HG03159 (cell line): ENCODE results near the gene ZNF648.
"Not testable (repeated sequence)": the region's sequence is repeated elsewhere in the genome, so short reads cannot be mapped to it uniquely, and the experiment has no call there.

Source experiments
- ATAC-seq: cut with Tn5 transposase; IDR thresholded peaks from one replicate; pipeline ENCODE4 v1.9.1; 2021; ENCODE audit warnings: mild to moderate bottlenecking, moderate library complexity; ENCODE audit not compliant: unreplicated experiment

The ZNF648 gene, protein sequence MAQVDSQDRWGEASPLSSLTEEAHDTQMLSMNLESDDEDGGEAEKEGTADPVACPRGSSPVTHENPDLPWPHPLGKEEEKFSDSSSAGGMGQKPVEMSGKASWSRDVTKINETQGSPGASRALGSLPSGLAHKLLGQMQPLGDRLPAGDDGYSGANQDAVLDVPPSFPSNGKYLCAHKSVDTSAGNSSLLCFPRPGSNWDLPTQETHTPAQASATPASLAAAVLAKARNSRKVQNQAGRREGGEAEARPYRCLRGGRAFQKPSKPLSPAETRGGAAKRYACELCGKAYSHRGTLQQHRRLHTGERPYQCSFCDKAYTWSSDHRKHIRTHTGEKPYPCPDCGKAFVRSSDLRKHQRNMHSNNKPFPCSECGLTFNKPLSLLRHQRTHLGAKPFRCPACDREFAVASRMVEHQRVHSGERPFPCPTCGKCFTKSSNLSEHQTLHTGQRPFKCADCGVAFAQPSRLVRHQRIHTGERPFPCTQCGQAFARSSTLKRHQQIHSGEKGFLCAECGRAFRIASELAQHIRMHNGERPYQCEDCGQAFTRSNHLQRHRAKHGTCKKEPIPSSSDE

DNA sequence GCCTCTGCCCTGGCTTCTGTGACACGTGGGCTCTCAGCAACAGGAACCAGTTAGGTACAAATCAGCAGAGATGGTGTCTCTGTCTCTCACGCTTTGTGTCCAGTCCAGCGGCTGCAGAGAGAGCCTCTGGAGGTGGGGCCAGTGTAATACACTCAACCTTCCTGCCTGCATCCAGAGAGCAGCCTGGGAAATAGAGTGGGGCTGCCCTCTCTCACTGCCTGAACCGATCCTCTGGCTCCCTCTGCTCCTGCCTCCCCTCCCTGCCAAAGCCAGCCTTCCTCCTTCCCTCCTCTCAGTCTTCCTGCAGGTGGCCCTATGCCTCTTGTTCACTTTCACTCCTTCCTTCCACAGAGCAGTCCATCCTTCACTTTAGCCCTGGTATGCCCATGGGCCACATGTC, at the start of gene ZNF648:
Gene ZNF648, minus strand, starts transcription at position 119 of the 400 bp plus-strand sequence. CDS start 3,702 bp downstream, outside the sequence.
- ATAC-seq, result no peak

DNA sequence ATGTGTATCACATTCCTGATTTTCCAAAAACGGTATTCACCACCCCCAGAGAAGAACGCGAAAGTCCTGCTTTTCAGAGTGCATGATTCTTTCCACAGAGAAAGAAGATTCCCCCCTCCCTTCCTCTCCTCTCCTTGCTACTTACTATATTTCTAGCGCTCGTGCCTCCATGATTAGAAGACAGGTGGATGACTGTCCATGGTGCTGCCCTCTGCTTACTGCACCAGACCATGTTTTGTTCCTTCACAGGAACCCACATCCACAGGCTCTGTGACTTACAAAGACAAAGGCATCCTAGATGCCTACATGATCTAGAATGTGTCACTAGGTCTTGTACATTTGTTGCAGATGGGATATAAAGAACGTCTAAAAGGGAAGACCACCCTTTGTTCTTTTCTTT, 49.1 kb upstream of the ZNF648 start:
- ATAC-seq, result no peak

DNA sequence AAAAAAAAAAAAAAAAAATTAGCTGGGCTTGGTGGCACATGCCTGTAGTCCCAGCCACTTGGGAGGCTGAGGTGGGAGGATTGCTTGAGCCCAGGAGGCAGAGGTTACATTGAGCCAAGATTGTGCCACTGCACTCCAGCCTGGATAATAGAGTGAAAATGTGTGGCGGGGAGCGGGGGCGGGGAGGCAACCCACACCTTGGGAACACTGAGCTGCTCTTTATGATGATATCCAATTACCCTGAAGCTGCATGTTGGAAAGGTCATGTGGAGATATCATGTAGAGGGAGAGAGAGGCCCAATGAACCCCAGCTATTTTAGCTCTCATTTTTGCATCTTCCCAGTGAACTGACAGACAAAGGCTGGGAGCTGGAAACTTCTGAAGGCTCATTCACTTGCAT, 48.3 kb upstream of the ZNF648 start:
- no peak for ATAC-seq

DNA sequence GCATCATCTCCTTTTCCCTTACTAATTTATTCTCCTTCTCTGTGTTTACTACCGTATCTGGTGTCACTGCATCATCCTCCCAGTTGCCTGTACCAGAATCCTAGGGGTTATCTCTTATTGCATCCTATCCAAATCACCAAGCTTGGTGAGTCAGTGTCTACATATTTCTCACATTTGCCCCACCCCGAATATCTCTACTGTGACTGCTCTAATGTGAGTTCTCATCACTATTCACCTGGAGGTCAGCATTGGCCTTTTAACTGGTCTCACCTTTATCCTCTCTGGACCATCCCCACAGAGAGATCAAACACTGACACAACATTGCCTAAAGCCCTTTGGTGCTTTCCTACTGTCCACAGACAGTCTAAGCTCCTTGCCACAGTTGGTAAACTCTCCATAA, 45.7 kb upstream of the ZNF648 start:
- ATAC-seq, result no peak

DNA sequence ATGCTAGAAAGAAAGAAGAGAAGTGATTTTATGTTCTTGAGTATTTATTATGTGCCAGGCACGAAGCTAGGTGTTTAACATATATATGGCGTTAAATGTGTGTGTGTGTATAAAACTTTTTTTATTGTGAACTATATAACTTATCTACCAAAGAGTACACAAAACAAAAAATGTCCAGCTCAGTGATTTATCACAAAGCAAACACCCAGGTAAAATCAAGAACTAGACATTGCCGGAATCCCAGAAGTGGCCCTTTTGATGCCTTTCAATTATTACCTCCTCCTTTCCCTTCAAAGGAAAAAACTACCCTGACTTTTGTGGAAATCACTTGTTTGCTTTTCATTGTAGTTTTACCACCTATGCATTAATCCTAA, 40.5 kb upstream of the ZNF648 start:
- no peak for ATAC-seq

DNA sequence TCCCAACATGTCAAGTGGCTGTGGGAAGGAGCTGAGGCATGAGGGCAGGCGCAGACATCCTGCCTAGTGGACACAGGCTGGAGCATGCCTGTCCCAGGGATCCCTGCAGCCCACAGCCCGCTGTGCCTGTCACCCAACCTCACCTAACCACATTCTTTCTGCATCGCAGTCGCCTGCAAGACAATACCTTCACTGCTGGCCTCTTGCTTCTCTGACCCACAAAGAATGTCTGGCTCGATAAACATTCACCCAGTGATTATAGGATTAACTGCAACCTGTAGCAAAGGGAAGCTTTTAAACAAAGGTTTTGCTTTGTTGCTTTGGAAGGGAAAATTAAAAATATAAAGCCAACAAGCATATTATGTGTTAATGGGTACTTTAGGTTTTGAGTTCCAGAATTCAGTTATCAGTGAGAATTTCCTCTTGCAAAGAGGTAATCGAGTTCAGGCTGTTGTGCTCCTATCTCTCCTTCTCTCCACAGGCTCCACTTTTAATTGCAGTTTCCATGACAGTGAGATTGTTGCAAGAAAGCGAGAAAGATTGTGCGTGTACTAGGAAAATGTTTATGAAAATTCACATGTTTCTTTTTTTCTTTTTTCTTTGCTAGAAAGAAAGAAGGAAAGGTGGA, 40.0 kb upstream of the ZNF648 start:
- no peak for ATAC-seq

DNA sequence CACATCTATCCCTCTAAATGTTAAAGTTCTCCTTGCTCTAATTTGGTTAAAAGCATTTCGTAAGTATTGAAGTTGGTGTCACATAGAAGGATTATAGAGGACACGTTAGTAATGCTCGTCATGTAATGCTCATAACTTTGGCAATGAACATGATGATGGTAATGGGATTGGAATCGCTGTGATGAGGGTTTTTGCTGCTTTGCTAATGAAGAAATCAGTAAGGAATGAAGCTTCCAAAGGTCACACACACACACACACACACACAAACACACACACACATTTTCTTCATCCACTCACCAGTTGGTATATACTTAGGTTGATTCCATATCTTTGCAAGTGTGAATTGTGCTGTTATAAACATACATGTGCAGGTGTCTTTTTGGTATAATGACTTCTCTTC, 36.8 kb upstream of the ZNF648 start:
- ATAC-seq, result no peak

DNA sequence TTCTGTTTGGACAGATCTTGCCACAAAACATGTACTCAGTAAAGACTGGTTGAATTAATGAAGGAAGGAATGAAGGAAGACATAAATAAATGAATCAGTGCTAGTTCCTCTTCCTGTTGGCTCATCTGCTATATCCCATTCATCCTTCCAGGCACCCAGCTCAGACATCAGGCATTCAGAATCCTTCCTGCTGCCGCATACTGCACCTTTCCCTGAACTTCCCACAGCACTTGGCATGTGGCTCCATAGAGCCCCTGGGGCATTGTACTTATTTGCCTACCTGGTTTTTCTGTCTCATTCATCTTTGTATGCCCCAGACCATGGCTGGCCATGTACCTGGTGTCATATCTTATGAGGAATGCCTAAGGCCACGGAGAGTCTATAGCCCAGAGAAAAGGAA, 34.4 kb upstream of the ZNF648 start:
- no peak for ATAC-seq

DNA sequence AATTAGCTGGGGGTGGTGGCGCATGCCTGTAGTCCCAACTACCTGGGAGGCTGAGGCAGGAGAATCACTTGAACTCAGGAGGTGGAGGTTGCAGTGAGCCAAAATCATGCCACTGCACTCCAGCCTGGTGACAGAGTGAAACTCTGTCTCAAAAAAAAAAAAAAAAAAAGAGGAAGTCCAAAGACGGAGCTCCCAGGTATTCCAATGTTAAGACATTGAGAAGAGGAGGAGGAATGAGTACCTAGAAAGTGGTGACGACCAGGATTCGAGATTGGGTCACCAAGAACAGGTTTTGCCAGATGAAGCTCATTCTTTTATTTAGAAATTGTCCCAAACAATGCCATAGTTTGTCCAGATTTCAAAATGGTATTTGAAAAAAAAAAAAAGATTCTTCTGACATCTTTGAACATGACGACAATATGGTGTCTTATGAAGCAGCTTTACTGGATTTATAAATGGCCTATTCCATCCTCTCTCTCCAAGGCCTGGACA, 33.0 kb upstream of the ZNF648 start:
- ATAC-seq, result not testable (repeated sequence)

DNA sequence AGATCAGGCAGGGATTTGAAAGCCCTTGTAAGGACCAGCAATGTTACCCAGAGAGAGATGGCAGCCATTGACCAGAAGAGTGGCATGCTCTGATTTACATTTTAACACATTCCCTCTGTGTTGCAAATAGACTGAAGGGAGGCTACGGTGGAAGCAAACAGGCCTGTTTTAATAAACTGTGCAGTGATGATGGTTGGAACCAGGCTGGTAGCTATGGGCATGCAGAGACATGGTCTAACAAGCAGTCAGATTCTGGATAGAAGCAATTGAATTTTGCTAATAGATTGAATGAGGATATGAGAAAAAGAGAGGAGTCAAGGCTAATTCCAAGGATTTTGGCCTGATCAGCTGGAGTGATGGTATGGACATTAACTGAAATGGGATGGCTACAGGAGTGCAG, 32.3 kb upstream of the ZNF648 start:
- ATAC-seq, result no peak

DNA sequence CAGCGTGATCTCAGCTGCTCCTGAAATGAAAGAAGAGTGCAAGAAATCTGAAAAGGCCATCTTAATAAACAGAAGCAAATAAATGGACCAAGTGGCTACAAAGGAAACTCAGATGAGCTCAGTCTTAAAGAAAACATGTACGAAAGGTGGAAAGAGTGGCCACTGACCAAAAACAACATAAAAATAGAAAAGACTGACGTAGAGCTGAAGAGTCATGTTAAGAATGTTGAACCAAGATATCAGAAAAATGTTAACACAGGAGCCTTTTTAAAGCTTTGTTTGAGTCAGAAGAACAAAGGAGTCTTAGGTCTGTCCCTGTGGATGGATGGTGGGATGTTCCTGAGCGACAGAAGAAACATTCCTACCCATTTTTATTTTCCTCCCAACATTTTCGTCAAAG, 30.8 kb upstream of the ZNF648 start:
- no peak for ATAC-seq

DNA sequence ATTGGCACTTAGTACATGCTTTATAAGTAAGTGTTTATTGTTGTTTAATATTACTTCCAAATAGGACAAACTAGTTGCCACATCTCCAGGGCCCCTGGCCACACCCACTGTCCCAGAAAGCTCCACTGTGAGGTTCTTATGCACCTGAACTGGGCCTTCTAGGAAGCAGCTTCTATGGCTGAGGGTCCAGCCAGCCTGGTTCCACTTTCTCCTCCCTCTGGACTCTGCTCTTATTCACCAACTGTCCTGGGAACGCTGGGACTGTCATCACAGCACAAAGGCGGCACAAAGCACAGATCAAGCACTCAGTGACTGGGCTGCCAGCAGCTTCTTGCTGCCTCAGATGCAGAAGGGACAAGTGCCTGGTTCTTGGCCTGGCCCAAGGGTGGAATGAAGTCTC, 29.6 kb upstream of the ZNF648 start:
- ATAC-seq, result no peak

DNA sequence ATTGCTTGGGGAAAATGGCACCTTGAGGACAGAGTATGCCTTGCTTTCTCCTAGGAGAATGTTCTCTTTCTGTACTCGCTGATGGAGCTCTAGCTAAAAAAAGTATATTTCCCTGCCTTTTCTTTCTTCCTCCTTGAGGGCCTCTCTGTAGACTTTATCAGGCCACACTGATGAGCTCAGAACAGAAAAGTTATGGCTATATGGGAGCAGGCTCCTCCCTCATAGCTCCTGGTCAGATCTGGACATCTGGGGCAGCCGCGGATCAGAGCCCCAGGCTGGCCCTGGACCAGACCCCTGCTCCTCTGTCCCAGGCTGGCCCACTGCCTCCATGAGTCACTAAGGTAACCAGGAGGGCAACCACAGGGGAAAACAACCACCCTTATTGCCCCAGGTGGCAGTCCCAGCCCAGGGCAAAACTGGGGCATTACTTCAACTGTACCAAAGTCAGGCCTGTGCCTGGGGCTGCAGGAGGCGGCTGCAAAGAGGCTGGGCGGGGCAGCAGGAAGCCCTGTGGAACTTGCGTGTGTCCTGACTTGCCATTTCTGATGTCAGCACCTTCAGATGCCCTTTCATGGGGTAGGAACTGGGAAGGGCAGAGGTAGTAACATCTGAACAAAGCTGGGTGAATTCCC, 26.3 kb upstream of the ZNF648 start:
- ATAC-seq, result no peak

DNA sequence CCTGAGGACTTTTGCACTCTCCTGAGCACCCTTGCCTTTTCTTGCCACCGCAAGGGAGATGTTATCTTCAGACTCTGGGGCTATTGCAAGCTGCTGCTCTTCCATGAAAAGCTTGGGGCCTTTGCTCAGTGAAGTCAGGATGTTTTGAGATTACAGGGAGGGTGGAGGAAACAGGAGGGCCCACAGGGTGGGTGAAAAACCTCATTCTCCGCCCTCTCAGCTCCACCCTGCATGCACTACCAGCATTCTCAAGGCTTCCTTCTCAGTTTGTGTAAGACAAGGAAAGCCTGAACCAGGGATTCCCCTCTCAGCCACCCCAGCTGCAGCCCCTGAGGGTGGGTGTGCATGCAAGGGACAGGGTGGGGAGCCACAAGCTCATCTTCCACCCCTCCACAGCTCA, 25.8 kb upstream of the ZNF648 start:
- no peak for ATAC-seq

DNA sequence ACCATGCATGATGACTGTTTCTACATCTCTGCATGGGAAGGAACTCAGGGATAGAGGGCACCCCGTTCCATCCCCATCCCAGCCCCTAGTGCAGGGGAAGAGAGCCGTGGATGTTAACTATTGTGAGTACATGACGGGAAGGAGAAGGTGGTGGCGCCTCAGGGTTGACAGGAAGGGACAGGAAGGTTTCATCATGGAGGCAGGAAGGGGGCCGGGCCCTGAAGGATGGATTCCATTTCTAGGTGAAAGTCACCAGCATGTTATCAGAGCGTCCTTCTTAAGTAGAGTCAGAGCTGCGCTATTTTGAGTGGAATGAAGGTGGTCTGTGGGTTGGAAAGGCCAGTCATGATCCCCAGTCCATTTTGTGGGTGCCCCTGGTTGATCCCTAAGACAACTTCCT, 25.1 kb upstream of the ZNF648 start:
- no peak for ATAC-seq

DNA sequence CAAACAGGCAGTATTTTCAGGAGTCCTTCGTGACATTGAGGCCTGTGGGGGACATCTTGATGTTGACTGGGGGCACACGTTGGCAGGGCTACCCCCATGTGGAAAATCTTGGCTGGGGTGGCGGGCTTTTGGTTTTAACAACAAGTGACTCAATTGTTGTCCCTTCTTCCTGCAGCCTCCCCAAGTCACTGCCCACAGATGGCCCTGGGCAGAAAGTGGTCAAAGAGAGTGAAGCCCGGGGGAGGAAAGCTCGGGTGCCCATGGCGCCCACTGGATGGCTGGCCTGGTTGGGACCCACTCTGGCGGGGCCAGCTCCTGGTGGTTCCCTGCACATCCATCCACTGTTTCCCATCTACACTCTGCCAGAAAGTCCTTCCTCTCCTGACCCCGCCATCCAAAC, 24.6 kb upstream of the ZNF648 start:
- no peak for ATAC-seq

DNA sequence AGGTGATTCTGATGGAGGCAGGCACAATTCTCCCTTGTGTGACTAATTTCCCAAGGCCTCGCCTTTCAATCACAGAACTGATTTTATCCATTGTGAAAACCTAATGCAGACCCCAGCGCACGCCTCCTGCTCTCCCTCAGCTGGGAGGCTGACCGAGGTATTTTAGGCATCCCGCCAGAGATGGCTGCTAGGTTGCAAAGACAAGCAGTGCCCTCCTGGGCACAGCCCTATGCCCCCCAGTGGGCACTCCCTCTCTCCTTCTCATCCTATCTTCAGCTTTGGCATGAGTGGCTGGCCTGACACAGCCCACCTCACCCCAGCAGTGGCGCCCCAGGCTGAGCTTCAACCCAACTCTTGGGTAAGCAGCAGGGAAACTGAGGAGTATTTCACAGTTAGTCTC, 24.2 kb upstream of the ZNF648 start:
- no peak for ATAC-seq

DNA sequence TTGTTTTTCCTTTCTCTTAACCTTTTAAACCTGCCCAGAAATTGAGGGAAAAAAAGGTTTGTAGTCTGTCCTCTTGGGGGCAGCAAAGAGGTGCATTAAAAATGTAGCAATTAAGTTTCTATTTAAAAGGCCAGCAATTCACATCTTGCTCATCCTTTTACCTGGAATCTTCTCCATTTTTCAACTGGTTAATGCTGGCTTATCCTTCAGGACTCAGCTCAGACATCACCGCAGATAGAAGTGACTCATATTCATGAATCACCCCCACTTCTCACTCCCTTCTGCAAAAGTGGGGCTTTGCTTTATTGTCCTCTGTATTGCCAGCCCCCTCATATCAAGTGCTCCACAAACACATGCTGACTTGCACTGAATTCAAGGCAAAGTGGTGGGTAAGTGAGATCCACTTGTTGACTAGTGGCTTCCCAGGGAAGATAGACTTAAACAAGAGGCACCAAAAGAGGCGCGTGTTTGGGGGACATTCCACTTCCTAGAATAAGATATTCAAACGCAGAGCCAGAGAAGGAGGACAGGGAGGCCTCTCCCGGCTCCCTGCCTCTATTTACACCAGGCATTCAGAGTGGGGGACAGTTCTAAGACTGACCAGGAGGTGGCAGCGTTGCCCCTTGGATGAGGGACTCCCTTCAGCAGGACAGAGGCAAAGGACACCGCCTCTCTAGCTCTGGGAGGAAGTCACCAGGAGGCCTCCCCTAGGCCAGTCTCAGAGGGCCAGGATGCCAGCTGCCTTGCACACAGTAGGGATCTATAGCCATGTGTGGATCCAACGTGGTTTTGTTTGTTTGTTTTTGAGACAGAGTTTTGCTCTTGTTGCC, 23.2 kb upstream of the ZNF648 start:
- peak; percentile 77 for ATAC-seq

DNA sequence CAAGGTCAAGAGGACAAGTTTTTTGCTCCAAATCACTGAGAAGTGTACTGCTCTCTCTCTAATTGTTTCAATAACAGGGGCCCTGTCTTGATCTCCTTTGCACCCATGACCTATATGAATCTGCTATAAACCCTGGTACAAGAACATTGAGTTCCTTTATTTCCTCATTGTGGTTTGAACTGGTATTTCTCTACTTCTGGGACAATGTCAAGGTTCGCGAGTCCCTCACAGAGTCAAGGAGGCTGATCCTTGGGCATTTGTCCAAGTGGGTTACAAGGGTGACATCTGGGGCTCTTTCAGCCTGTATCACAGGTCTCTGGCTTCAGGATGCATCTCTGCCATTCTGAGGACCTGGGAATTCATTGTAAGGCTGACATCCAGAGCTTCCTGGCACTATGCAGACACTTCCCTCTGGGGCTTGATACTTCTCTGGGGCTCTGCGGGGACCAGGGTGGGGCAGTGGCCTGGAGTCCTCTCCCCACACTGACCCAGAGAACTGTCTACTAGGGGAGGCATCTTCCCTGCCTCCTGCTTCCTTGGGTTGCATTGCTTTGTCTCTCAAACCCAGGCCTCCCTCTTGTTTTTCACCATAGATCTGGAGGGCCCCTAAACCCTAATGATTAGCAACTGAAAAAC, 22.5 kb upstream of the ZNF648 start:
- ATAC-seq, result no peak

DNA sequence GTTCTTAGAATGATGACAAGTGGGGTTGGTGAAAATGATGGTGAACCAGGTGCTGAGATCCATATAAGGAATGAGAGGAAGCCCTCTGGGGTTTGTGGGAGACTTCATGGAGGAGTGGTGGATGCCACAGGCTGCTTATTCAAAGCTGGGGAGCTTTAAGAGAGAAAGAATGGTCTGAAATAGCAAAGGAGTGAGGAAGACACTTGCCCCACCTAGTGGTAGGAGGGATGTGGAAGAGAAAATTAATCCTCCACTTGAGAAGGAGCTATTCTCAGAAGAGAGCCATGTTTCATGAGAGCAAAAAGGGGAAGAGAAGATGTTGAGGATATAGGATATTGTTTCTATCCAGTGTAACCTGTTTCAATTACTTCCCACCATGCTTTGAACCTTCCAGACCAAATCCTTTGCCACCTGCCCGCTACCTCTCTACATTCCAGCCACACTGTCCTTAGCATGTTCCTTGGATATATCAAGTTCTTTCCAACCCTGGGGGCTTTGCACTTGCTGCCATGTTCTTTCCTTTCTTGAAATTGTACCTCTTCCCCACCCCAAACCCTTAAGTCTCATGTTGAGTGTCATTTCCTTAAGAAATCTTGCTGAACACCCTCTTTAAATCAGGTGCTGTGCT, 19.6 kb upstream of the ZNF648 start:
- peak; percentile 72 for ATAC-seq
